Mesenchymal stem cell (in vitro differentiated cells and primary cell): ENCODE measurements around the gene TCF4.

Experiments used
- DNase-seq: peaks from one replicate; pipeline ENCODE4 v3.0.0-alpha.2; 2013
- H2AFZ ChIP-seq: one replicate; pipeline ENCODE4 v1.6.1; 2013; ENCODE audit warnings: low read depth, mild to moderate bottlenecking, control low read depth, inconsistent platforms, low read length, moderate library complexity
- H2AK5ac ChIP-seq: 2 replicates; pipeline ENCODE4 v1.6.1; 2013; ENCODE audit warnings: low read length, moderate library complexity, mild to moderate bottlenecking, inconsistent platforms; ENCODE audit not compliant: severe bottlenecking
- H2BK120ac ChIP-seq: one replicate; pipeline ENCODE4 v1.6.1; 2013; ENCODE audit warnings: low read depth, mild to moderate bottlenecking, inconsistent platforms, low read length, moderate library complexity
- H2BK12ac ChIP-seq, 2 experiments: one replicate each; pipeline ENCODE4 v1.6.1; 2013; ENCODE audit warnings: inconsistent platforms in 2 of 2, low read length in 2 of 2, mild to moderate bottlenecking in 2 of 2, moderate library complexity in 2 of 2, control low read depth in 1 of 2
- H2BK15ac ChIP-seq: one replicate; pipeline ENCODE4 v1.6.1; 2013; ENCODE audit warnings: mild to moderate bottlenecking, low read depth, inconsistent platforms; ENCODE audit not compliant: poor library complexity, severe bottlenecking
- H2BK5ac ChIP-seq: 2 replicates; pipeline ENCODE4 v1.6.1; 2013; ENCODE audit warnings: low read depth, mild to moderate bottlenecking, low read length, control low read depth, inconsistent platforms; ENCODE audit not compliant: poor library complexity, severe bottlenecking
- H3K14ac ChIP-seq, 2 experiments: one replicate each; pipeline ENCODE4 v1.6.1; 2013; ENCODE audit warnings: inconsistent platforms in 2 of 2, low read length in 2 of 2, control low read depth in 1 of 2, mild to moderate bottlenecking in 1 of 2, moderate library complexity in 1 of 2
- H3K18ac ChIP-seq, 2 experiments: one replicate each; pipeline ENCODE4 v1.6.1; 2013; ENCODE audit warnings: inconsistent platforms in 2 of 2, low read length in 2 of 2, control low read depth in 1 of 2, low read depth in 1 of 2, mild to moderate bottlenecking in 1 of 2
- H3K23ac ChIP-seq, 2 experiments: one replicate each; pipeline ENCODE4 v1.6.1; 2013; ENCODE audit warnings: inconsistent platforms in 2 of 2, low read length in 2 of 2, mild to moderate bottlenecking in 2 of 2, moderate library complexity in 2 of 2, control low read depth in 1 of 2
- H3K27ac ChIP-seq: 2 replicates; pipeline ENCODE4 v1.5.1; 2013; ENCODE audit warnings: mild to moderate bottlenecking, moderate library complexity, low read length, control low read depth, inconsistent platforms; ENCODE audit not compliant: poor library complexity, severe bottlenecking
- H3K27me3 ChIP-seq, 2 experiments: 2 replicates each; pipeline versions ENCODE4 v1.6.1 to v1.7.0; 2013; ENCODE audit warnings: low read length in 2 of 2, mild to moderate bottlenecking in 2 of 2, moderate library complexity in 2 of 2, control low read depth in 1 of 2, inconsistent platforms in 1 of 2; ENCODE audit not compliant: control insufficient read depth in 1 of 2, insufficient read depth in 1 of 2
- H3K36me3 ChIP-seq, 2 experiments: 2 replicates each; pipeline versions ENCODE4 v1.6.1 to v1.7.0; 2013; ENCODE audit warnings: low read length in 2 of 2, control low read depth in 1 of 2, inconsistent platforms in 1 of 2, low read depth in 1 of 2, mild to moderate bottlenecking in 1 of 2; ENCODE audit not compliant: insufficient read depth in 2 of 2, control insufficient read depth in 1 of 2
- H3K4ac ChIP-seq, 2 experiments: one replicate each; pipeline ENCODE4 v1.6.1; 2013; ENCODE audit warnings: inconsistent platforms in 2 of 2, low read length in 2 of 2, mild to moderate bottlenecking in 2 of 2, moderate library complexity in 2 of 2, control low read depth in 1 of 2, low read depth in 1 of 2
- H3K4me1 ChIP-seq: 2 replicates; pipeline ENCODE4 v1.6.1; 2013; ENCODE audit warnings: low read depth, low read length, control low read depth; ENCODE audit not compliant: control insufficient read depth, insufficient read depth
- H3K4me2 ChIP-seq: 2 replicates; pipeline ENCODE4 v1.6.1; 2013; ENCODE audit warnings: low read length, mild to moderate bottlenecking, inconsistent platforms; ENCODE audit not compliant: poor library complexity, severe bottlenecking
- H3K4me3 ChIP-seq, 2 experiments: 2 replicates each; pipeline versions ENCODE4 v1.5.1 to v1.7.0; 2013; ENCODE audit warnings: low read length in 2 of 2, mild to moderate bottlenecking in 2 of 2, control low read depth in 1 of 2, low read depth in 1 of 2; ENCODE audit not compliant: insufficient read depth in 1 of 2
- H3K79me1 ChIP-seq: replicated peaks from 2 replicates; pipeline ENCODE4 v1.6.1; 2013; ENCODE audit warnings: mild to moderate bottlenecking, control low read depth, low read length, inconsistent platforms; ENCODE audit not compliant: poor library complexity, severe bottlenecking
- H3K9ac ChIP-seq: 2 replicates; pipeline ENCODE4 v1.7.0; 2013; ENCODE audit warnings: mild to moderate bottlenecking, low read length, moderate library complexity
- H3K9me3 ChIP-seq: 2 replicates; pipeline ENCODE4 v1.7.0; 2013; ENCODE audit warnings: mild to moderate bottlenecking, low read length; ENCODE audit not compliant: control insufficient read depth
- H4K8ac ChIP-seq: one replicate; pipeline ENCODE4 v1.6.1; 2013; ENCODE audit warnings: inconsistent platforms, mild to moderate bottlenecking, low read length, moderate library complexity
- H4K91ac ChIP-seq: one replicate; pipeline ENCODE4 v1.6.1; 2013; ENCODE audit warnings: mild to moderate bottlenecking, low read length, inconsistent platforms
- WGBS: methylation state at CpG from one replicate; pipeline ENCODE4 v1.1.7; 2013; ENCODE audit warnings: mixed read lengths; 5-methylcytosine and 5-hydroxymethylcytosine counted together

Gene TCF4

DNA sequence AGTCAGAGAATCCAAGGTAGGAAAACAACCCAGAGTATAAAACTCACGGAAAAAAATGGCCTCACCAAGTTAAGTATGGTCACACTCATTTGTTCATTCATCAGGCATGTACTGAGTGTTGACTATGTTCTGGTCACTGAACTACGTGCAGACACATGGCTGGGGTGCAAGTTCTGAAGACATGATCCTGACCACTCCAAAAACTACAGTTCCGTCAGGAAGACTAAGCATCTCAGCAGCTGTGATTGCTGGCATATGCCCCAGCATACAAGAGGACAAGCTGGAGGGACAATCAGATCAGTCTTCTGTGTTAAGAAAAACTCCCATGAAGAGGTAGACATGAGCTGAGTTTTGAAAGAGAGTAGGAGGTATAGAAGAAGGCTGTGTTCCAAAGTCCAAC is 72.8 kb downstream of the TCF4 start:
- Histone ChIP-seq H3K9ac (no peak overlapping the region), H3K79me1 (peaks cover 4% of the 10 kb centered on the region), H3K23ac (no peak overlapping the region), H3K14ac (no peak overlapping the region), H3K4me2 (no peak overlapping the region), H2BK12ac (no peak overlapping the region), H2BK120ac (no peak overlapping the region), H3K18ac (no peak overlapping the region), H3K27me3 (no peaks in the 10 kb centered on the region), H4K8ac (no peak overlapping the region), H2AK5ac (no peak overlapping the region), H3K4me3 (no peak overlapping the region), H2BK5ac (no peak overlapping the region), H2BK15ac (no peak overlapping the region), H3K4me1 (peaks cover 2% of the 10 kb centered on the region), H3K4ac (no peak overlapping the region), H3K27ac (no peak overlapping the region), H3K9me3 (no peaks in the 10 kb centered on the region), H3K36me3 (peaks cover 0 to 11% of the 10 kb centered on the region in 2 experiments), H2AFZ (no peak overlapping the region), H4K91ac (no peak overlapping the region)
- no peak for DNase-seq
- 100% methylated on average over 2 of the region's 3 CpGs for WGBS

- H2BK5ac ChIP-seq = no peak overlapping the region
- peaks cover 0 to 11% of the 10 kb centered on the region in 2 experiments for H3K36me3 ChIP-seq
- no peak overlapping the region for H2BK15ac ChIP-seq
- H3K4me3 ChIP-seq = peak overlapping the region in 1 of 2 experiments; percentile 18
- no peak overlapping the region for H2AFZ ChIP-seq
- no peak overlapping the region for H3K23ac ChIP-seq
- peak overlapping the region in 1 of 2 experiments; percentile 38 for H3K18ac ChIP-seq
- no peak overlapping the region for H4K91ac ChIP-seq
- H3K14ac ChIP-seq = no peak overlapping the region
- no peak overlapping the region for H2BK120ac ChIP-seq
- no peak overlapping the region for H2AK5ac ChIP-seq
- H3K9ac ChIP-seq = no peak overlapping the region
- peak; percentile 38 for DNase-seq
- H3K4me1 ChIP-seq = peaks cover 2% of the 10 kb centered on the region
- H3K4me2 ChIP-seq = no peak overlapping the region
- H3K27me3 ChIP-seq = no peaks in the 10 kb centered on the region
- H3K9me3 ChIP-seq = no peaks in the 10 kb centered on the region
- H3K79me1 ChIP-seq = peaks cover 4% of the 10 kb centered on the region
- H4K8ac ChIP-seq = no peak overlapping the region
- H2BK12ac ChIP-seq = no peak overlapping the region
- H3K27ac ChIP-seq = no peak overlapping the region
- no peak overlapping the region for H3K4ac ChIP-seq
Measured at GRCh38 chr18:55513161-55513560, 74.8 kb downstream of the TCF4 start.

GRCh38 chr18:55511277-55511676 is 76.7 kb downstream of the TCF4 start:
- H2BK120ac ChIP-seq = no peak overlapping the region
- no peak overlapping the region for H3K4ac ChIP-seq
- H2BK15ac ChIP-seq = no peak overlapping the region
- no peaks in the 10 kb centered on the region for H3K9me3 ChIP-seq
- peaks cover 0 to 3% of the 10 kb centered on the region in 2 experiments for H3K36me3 ChIP-seq
- H4K91ac ChIP-seq = no peak overlapping the region
- no peak overlapping the region for H2AFZ ChIP-seq
- DNase-seq = no peak
- H3K4me3 ChIP-seq = peak overlapping the region in 1 of 2 experiments; percentile 64
- H3K18ac ChIP-seq = no peak overlapping the region
- H4K8ac ChIP-seq = no peak overlapping the region
- no peak overlapping the region for H2BK5ac ChIP-seq
- peak overlapping the region; percentile 93 for H3K9ac ChIP-seq
- H3K14ac ChIP-seq = no peak overlapping the region
- peaks cover 2% of the 10 kb centered on the region for H3K4me1 ChIP-seq
- no peak overlapping the region for H3K27ac ChIP-seq
- no peak overlapping the region for H2AK5ac ChIP-seq
- H3K23ac ChIP-seq = no peak overlapping the region
- no peak overlapping the region for H2BK12ac ChIP-seq
- no peaks in the 10 kb centered on the region for H3K27me3 ChIP-seq
- H3K4me2 ChIP-seq = no peak overlapping the region
- peaks cover 13% of the 10 kb centered on the region for H3K79me1 ChIP-seq

DNA sequence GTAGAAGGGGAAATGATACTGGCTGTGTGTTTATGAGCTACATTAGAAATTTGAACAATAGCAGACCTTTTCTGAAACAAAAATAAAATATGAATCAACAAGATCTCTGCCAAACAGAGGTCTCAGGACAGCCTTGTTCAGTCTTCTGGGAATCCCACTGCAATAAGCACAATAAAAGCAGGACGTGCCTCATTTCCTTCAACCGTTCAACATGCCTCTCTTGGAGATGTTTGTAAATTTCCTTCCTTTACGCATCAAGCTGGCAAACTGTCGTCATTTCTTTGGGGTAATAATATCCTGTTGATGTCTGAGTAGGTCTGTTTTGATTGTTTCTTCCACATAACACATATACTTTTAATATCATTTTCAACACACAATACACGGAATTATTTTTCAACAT is 77.2 kb downstream of the TCF4 start:
- H3K4me3 ChIP-seq = peak overlapping the region in 1 of 2 experiments; percentile 64
- no peak overlapping the region for H2BK5ac ChIP-seq
- H3K27ac ChIP-seq = peak overlapping the region; percentile 65
- 0% methylated on average over 1 of the region's 5 CpGs for WGBS
- H2AK5ac ChIP-seq = no peak overlapping the region
- peak overlapping the region; percentile 93 for H3K9ac ChIP-seq
- no peaks in the 10 kb centered on the region for H3K9me3 ChIP-seq
- no peak overlapping the region for H3K4me2 ChIP-seq
- H2BK120ac ChIP-seq = no peak overlapping the region
- H3K18ac ChIP-seq = no peak overlapping the region
- peak; percentile 90 for DNase-seq
- no peak overlapping the region for H3K23ac ChIP-seq
- H4K8ac ChIP-seq = peak overlapping the region; percentile 90
- no peak overlapping the region for H2AFZ ChIP-seq
- H3K14ac ChIP-seq = no peak overlapping the region
- H2BK12ac ChIP-seq = no peak overlapping the region
- H3K4ac ChIP-seq = peak overlapping the region in 1 of 2 experiments; percentile 88
- peaks cover 2% of the 10 kb centered on the region for H3K4me1 ChIP-seq
- H3K36me3 ChIP-seq = peaks cover 0 to 3% of the 10 kb centered on the region in 2 experiments
- H2BK15ac ChIP-seq = no peak overlapping the region
- H4K91ac ChIP-seq = no peak overlapping the region
- H3K79me1 ChIP-seq = peaks cover 13% of the 10 kb centered on the region
- H3K27me3 ChIP-seq = no peaks in the 10 kb centered on the region
